Peyer's patch (tissue), 4 donors: ENCODE data around the gene ZNF587. TPM values are rescaled to one million over a fixed set of nuclear protein-coding genes. Genes with fewer than 3 reads are reported as not detected.
"Not testable (repeated sequence)": the region's sequence is repeated elsewhere in the genome, so short reads cannot be mapped to it uniquely, and the experiment has no call there.

ENCODE experiments used
- DNase-seq, 3 donors: peaks; one replicate each; pipeline ENCODE4 v3.0.0-alpha.2; 2017 to 2019
- H3K27ac ChIP-seq, 4 donors: fragments of 200-600 bp; sonication (generic); one replicate each; pipeline ENCODE4 v1.5.1; 2016 to 2019
- H3K27me3 ChIP-seq, 2 donors: fragments of 200-600 bp; sonication (generic); one replicate each; pipeline ENCODE4 v1.5.1; 2019
- H3K36me3 ChIP-seq, 3 donors: fragments of 200-600 bp; sonication (generic); one replicate each; pipeline ENCODE4 v1.5.1; 2016 to 2019
- H3K4me1 ChIP-seq, 4 donors: fragments of 200-600 bp; sonication (generic); one replicate each; pipeline ENCODE4 v1.5.1; 2016 to 2019
- H3K4me3 ChIP-seq, 4 donors: fragments of 200-600 bp; sonication (generic); 1 replicate in 3 of 4; 2 replicates in 1 of 4; pipeline ENCODE4 v1.5.1; 2016 to 2019; ENCODE audit warnings: mild to moderate bottlenecking in 1 of 4
- H3K9me3 ChIP-seq, 4 donors: fragments of 200-600 bp; sonication (generic); one replicate each; pipeline ENCODE4 v1.5.1; 2016 to 2019; ENCODE audit warnings: mild to moderate bottlenecking in 1 of 4
- CTCF ChIP-seq, 6 experiments: fragments of 450-650 bp in 4 of 6; fragments of 200-600 bp in 2 of 6; sonication (generic) in 1 of 6; IDR thresholded peaks; one replicate each; pipeline ENCODE4 v1.5.1; 2017 to 2019; ENCODE audit warnings: antibody characterized with exemption in 6 of 6, mild to moderate bottlenecking in 3 of 6, moderate library complexity in 1 of 6
- POLR2A ChIP-seq, 2 donors: fragments of 450-650 bp; IDR thresholded peaks; one replicate each; pipeline ENCODE4 v1.5.1; 2017; ENCODE audit warnings: antibody characterized with exemption in 2 of 2, mild to moderate bottlenecking in 2 of 2, moderate library complexity in 2 of 2
- total RNA-seq, 4 donors: library from RNA; depleted of rRNA; stranded (reverse); fragments of >200 nt; gene quantifications; one replicate each; pipeline ENCODE4 v1.1.0, GENCODE V29; 2016

Gene ZNF587
- total RNA-seq, 4 donors from 2014 or later, result 35.7 to 74.7 (median 62.8) TPM

GRCh38 chr19:57887195-57887941 lies 37.7 kb downstream of the ZNF587 start:
- TF ChIP-seq CTCF (IDR thresholded peaks at IDR 0.05) (no peak), POLR2A (IDR thresholded peaks at IDR 0.05) (no peak)
- H3K4me1 ChIP-seq, result peaks cover 0 to 7% (median 0%) of the 10 kb centered on the region in 4 donors
- DNase-seq, result no peak
- no peak overlapping the region for H3K27ac ChIP-seq
- H3K4me3 ChIP-seq, result peak overlapping the region in 2 of 4 donors; percentile 67 to 74
- H3K9me3 ChIP-seq, result peaks cover 0 to 23% (median 0%) of the 10 kb centered on the region in 4 donors
- peaks cover 0 to 25% (median 0%) of the 10 kb centered on the region in 3 donors for H3K36me3 ChIP-seq
- H3K27me3 ChIP-seq, result no peaks in the 10 kb centered on the region

GRCh38 chr19:57888107-57888559 lies 38.5 kb downstream of the ZNF587 start:
- Histone ChIP-seq H3K4me1 (peaks cover 0 to 7% (median 0%) of the 10 kb centered on the region in 4 donors), H3K36me3 (peaks cover 0 to 20% (median 0%) of the 10 kb centered on the region in 3 donors), H3K4me3 (peak overlapping the region; percentile 63 to 74 (median 69)), H3K27ac (peak overlapping the region; percentile 56 to 84 (median 71)), H3K27me3 (no peaks in the 10 kb centered on the region), H3K9me3 (peaks cover 0 to 20% (median 0%) of the 10 kb centered on the region in 4 donors)
- TF ChIP-seq CTCF (IDR thresholded peaks at IDR 0.05), result no peak
- TF ChIP-seq POLR2A (IDR thresholded peaks at IDR 0.05), result no peak
- DNase-seq, result no peak

- peak; percentile 88 to 96 (median 90) for DNase-seq
- Histone ChIP-seq H3K27me3 (no peaks in the 10 kb centered on the region), H3K27ac (peak within 1 kb of the TSS; percentile 56 to 84 (median 71)), H3K9me3 (peaks cover 0 to 14% (median 0%) of the 10 kb centered on the region in 4 donors), H3K4me3 (peak within 1 kb of the TSS; percentile 63 to 74 (median 69)), H3K4me1 (peaks cover 0 to 7% (median 0%) of the 10 kb centered on the region in 4 donors), H3K36me3 (peaks cover 0 to 14% (median 0%) of the 10 kb centered on the region in 3 donors)
- TF ChIP-seq CTCF (IDR thresholded peaks at IDR 0.05) (peak in 4 of 6 experiments; percentile 52 to 66 (median 56)), POLR2A (IDR thresholded peaks at IDR 0.05) (peak in 1 of 2 donors; percentile 5)
Observed at GRCh38 chr19:57888560-57889231, 39.0 kb downstream of the ZNF587 start, which contains the start of gene ZNF814. TSS of gene ZNF814 (minus strand) at chr19:57889037. CDS start at chr19:57888802, 235 bp downstream.

GRCh38 chr19:57890706-57891105 lies 41.0 kb downstream of the ZNF587 start:
- not testable (repeated sequence) for H3K4me3 ChIP-seq, H3K9me3 ChIP-seq, H3K27ac ChIP-seq, H3K4me1 ChIP-seq, DNase-seq, H3K36me3 ChIP-seq, H3K27me3 ChIP-seq

GRCh38 chr19:57900311-57900710 lies 50.7 kb downstream of the ZNF587 start:
- H3K36me3 ChIP-seq, result no peaks in the 10 kb centered on the region
- TF ChIP-seq CTCF (IDR thresholded peaks at IDR 0.05) (no peak), POLR2A (IDR thresholded peaks at IDR 0.05) (no peak)
- no peak overlapping the region for H3K4me3 ChIP-seq
- no peaks in the 10 kb centered on the region for H3K27me3 ChIP-seq
- DNase-seq, result no peak
- H3K4me1 ChIP-seq, result peaks cover 0 to 8% (median 0%) of the 10 kb centered on the region in 4 donors
- H3K9me3 ChIP-seq, result peaks cover 0 to 6% (median 0%) of the 10 kb centered on the region in 4 donors
- no peak overlapping the region for H3K27ac ChIP-seq
